OCI-LY3 (cell line): ENCODE data around the gene SPA17.

ENCODE experiments used
- H2AFZ ChIP-seq: fragments of 200-600, 300-600 bp; shearing (Covaris generic); 2 replicates; pipeline ENCODE4 v1.6.0; 2014; ENCODE audit warnings: antibody characterized with exemption, low read depth, low read length
- H3K27ac ChIP-seq: fragments of 200-600, 300-600 bp; sonication (generic); 2 replicates; pipeline ENCODE4 v1.5.1; 2014; ENCODE audit warnings: mild to moderate bottlenecking, low read length, moderate library complexity, mixed read lengths
- H3K27me3 ChIP-seq: fragments of 200-600, 300-600 bp; sonication (generic); 2 replicates; pipeline ENCODE4 v1.6.1; 2014; ENCODE audit warnings: low read depth, low read length, mixed read lengths
- H3K36me3 ChIP-seq: fragments of 200-600, 300-600 bp; sonication (generic); replicated peaks from 2 replicates; pipeline ENCODE3; 2014; ENCODE audit warnings: low read depth, low read length, mixed read lengths
- H3K4me1 ChIP-seq: fragments of 300-600, 200-600 bp; sonication (generic); 2 replicates; pipeline ENCODE4 v1.6.1; 2014; ENCODE audit warnings: low read length, mixed read lengths
- H3K4me2 ChIP-seq: fragments of 200-600, 300-600 bp; sonication (generic); 2 replicates; pipeline ENCODE4 v1.6.1; 2014; ENCODE audit warnings: low read length, mixed read lengths
- H3K4me3 ChIP-seq: fragments of 300-600, 200-600 bp; sonication (generic); 2 replicates; pipeline ENCODE4 v1.5.1; 2014; ENCODE audit warnings: antibody characterized with exemption, mild to moderate bottlenecking, low read length, moderate library complexity
- H3K79me2 ChIP-seq: fragments of 300-600, 200-600 bp; shearing (Covaris generic); 2 replicates; pipeline ENCODE4 v1.6.1; 2014; ENCODE audit warnings: mild to moderate bottlenecking, low read length, mixed read lengths
- H3K9ac ChIP-seq: fragments of 300-600, 200-600 bp; shearing (Covaris generic); 2 replicates; pipeline ENCODE4 v1.6.0; 2014; ENCODE audit warnings: mild to moderate bottlenecking, low read length, moderate library complexity
- H3K9me3 ChIP-seq: fragments of 200-600, 300-600 bp; shearing (Covaris generic); 2 replicates; pipeline ENCODE4 v1.6.1; 2014; ENCODE audit warnings: low read length, mixed read lengths; ENCODE audit not compliant: insufficient read depth
- H4K20me1 ChIP-seq: fragments of 200-600, 300-600 bp; sonication (generic); 2 replicates; pipeline ENCODE4 v1.6.1; 2016; ENCODE audit warnings: low read length, mixed read lengths; ENCODE audit not compliant: insufficient read depth
- EZH2phosphoT487 ChIP-seq: fragments of 200-600 bp; shearing (Covaris generic); IDR thresholded peaks from 2 replicates; pipeline ENCODE4 v1.6.1; 2018; ENCODE audit warnings: antibody characterized with exemption, mixed run types, low read depth
- TF ChIP-seq, protein P1 (sequence below): fragments of 200-600, 300-600 bp; sonication (generic); IDR thresholded peaks from 2 replicates; pipeline ENCODE4 v1.5.1; 2014; ENCODE audit warnings: antibody characterized with exemption, low read length, low read depth

The SPA17 gene

DNA sequence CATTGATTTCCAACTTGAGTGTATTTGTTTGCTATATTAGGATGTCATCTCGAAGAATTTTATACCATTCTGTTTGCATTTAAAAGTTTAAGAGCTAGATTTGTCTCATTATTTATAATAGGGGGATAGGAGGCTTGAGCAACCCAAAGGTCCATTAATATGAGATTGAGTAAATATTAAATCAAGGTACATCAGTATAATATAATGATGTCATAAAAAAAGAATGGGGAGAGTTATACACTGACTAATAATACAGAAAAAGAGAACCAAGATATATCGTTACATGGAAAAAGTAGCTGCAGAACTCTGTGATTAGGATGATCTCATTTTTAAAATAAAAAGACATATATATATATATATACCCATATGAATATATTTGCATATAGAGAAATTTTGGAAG, 19.4 kb downstream of the SPA17 start:
- H4K20me1 ChIP-seq = no peaks in the 10 kb centered on the region
- H3K4me2 ChIP-seq = no peak overlapping the region
- no peak overlapping the region for H3K4me3 ChIP-seq
- H3K27ac ChIP-seq = no peak overlapping the region
- H3K9me3 ChIP-seq = no peaks in the 10 kb centered on the region
- no peak overlapping the region for H3K9ac ChIP-seq
- H3K27me3 ChIP-seq = peaks cover 4% of the 10 kb centered on the region; the same call in 1 of the 2 replicates
- no peaks in the 10 kb centered on the region for H3K79me2 ChIP-seq
- H3K4me1 ChIP-seq = no peaks in the 10 kb centered on the region
- no peaks in the 10 kb centered on the region for H3K36me3 ChIP-seq
- no peak for TF ChIP-seq EZH2phosphoT487
- TF ChIP-seq, protein P1, sequence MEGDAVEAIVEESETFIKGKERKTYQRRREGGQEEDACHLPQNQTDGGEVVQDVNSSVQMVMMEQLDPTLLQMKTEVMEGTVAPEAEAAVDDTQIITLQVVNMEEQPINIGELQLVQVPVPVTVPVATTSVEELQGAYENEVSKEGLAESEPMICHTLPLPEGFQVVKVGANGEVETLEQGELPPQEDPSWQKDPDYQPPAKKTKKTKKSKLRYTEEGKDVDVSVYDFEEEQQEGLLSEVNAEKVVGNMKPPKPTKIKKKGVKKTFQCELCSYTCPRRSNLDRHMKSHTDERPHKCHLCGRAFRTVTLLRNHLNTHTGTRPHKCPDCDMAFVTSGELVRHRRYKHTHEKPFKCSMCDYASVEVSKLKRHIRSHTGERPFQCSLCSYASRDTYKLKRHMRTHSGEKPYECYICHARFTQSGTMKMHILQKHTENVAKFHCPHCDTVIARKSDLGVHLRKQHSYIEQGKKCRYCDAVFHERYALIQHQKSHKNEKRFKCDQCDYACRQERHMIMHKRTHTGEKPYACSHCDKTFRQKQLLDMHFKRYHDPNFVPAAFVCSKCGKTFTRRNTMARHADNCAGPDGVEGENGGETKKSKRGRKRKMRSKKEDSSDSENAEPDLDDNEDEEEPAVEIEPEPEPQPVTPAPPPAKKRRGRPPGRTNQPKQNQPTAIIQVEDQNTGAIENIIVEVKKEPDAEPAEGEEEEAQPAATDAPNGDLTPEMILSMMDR = no peak
- no peak overlapping the region for H2AFZ ChIP-seq

DNA sequence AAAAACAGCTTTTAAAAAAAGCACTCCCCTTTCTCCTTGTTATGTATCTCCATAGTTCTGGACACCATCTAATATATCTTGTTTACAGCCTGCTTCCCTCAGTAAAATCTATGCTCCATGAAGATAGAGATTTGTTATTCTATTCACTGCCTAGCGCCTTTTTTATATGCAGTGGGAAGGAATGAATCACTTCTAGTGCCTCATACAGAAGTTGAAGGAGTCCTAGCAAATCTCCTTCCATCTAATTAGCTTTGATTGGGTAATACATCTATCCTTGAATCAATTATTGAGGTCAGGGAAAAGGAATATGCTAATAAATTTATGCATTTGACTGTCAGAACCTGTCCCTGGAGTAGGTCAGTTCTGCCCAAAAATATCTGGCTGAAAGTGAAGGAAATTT, 25.8 kb downstream of the SPA17 start:
- no peak overlapping the region for H3K4me2 ChIP-seq
- no peak overlapping the region for H3K27ac ChIP-seq
- H3K9me3 ChIP-seq = no peaks in the 10 kb centered on the region
- H3K4me1 ChIP-seq = no peaks in the 10 kb centered on the region
- TF ChIP-seq EZH2phosphoT487 = no peak
- TF ChIP-seq, protein P1 = no peak
- 0 out of 2 replicates have a peak, but pooled peaks cover 10% of the 10 kb centered on the region for H3K27me3 ChIP-seq
- no peaks in the 10 kb centered on the region for H4K20me1 ChIP-seq
- no peak overlapping the region for H3K4me3 ChIP-seq
- no peaks in the 10 kb centered on the region for H3K79me2 ChIP-seq
- no peaks in the 10 kb centered on the region for H3K36me3 ChIP-seq
- no peak overlapping the region for H3K9ac ChIP-seq
- H2AFZ ChIP-seq = no peak overlapping the region

DNA sequence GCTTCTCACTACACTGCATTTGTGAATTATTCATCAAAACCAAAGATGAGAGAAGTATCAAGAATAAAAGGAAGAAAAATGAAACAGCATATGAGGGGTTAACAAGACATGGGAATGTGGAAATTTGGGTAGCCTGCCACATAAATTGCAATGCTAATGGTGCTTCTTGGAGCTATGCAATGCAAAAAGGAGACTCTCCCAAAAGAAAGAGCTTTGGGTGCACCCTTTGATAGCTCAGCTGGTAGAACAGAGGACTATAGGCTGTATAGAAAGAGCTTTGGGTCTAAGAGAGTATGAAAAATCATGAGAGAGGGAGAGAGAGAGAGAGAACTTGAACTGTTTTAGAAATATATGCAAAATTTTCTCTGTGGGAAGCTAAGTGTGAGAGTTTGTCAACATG, 26.3 kb downstream of the SPA17 start:
- H3K27me3 ChIP-seq = 0 out of 2 replicates have a peak, but pooled peaks cover 10% of the 10 kb centered on the region
- H3K4me2 ChIP-seq = no peak overlapping the region
- no peak overlapping the region for H3K4me3 ChIP-seq
- H3K79me2 ChIP-seq = no peaks in the 10 kb centered on the region
- H3K9me3 ChIP-seq = no peaks in the 10 kb centered on the region
- H3K27ac ChIP-seq = no peak overlapping the region
- no peaks in the 10 kb centered on the region for H4K20me1 ChIP-seq
- TF ChIP-seq EZH2phosphoT487 = no peak
- TF ChIP-seq, protein P1 = no peak
- no peak overlapping the region for H2AFZ ChIP-seq
- no peaks in the 10 kb centered on the region for H3K36me3 ChIP-seq
- H3K4me1 ChIP-seq = no peaks in the 10 kb centered on the region
- no peak overlapping the region for H3K9ac ChIP-seq

DNA sequence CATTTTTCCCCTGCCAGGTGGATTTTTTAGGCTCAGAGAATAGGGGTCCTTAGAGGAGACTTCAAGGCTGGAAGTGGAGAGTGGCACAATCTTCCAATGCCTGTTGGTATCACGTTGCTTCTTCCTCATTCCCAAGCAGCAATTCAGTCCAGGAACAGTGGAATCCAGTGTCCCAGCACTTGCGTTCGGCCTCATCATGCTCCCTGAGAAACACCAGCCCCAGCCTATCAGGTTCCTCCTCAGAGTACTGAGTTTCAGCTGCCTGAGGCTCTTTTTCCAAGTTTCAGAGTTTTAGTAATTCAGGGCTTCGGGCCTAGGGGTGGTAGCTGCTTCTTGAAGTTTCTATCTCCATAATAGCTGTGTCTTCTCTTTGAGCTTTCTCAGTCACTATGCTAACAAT, 34.1 kb downstream of the SPA17 start:
- Histone ChIP-seq H3K4me1 (no peaks in the 10 kb centered on the region), H3K4me2 (no peak overlapping the region), H3K9ac (no peak overlapping the region), H3K4me3 (no peak overlapping the region), H4K20me1 (no peaks in the 10 kb centered on the region), H3K9me3 (no peaks in the 10 kb centered on the region), H3K36me3 (no peaks in the 10 kb centered on the region), H3K79me2 (no peaks in the 10 kb centered on the region), H3K27me3 (no peaks in the 10 kb centered on the region), H3K27ac (no peak overlapping the region), H2AFZ (no peak overlapping the region)
- TF ChIP-seq EZH2phosphoT487 = no peak
- TF ChIP-seq, protein P1 = no peak
